ENCODE measurements around the gene NCOA1.
"Not testable (repeated sequence)": the region's sequence is repeated elsewhere in the genome, so short reads cannot be mapped to it uniquely, and the experiment has no call there.

Gene NCOA1

DNA sequence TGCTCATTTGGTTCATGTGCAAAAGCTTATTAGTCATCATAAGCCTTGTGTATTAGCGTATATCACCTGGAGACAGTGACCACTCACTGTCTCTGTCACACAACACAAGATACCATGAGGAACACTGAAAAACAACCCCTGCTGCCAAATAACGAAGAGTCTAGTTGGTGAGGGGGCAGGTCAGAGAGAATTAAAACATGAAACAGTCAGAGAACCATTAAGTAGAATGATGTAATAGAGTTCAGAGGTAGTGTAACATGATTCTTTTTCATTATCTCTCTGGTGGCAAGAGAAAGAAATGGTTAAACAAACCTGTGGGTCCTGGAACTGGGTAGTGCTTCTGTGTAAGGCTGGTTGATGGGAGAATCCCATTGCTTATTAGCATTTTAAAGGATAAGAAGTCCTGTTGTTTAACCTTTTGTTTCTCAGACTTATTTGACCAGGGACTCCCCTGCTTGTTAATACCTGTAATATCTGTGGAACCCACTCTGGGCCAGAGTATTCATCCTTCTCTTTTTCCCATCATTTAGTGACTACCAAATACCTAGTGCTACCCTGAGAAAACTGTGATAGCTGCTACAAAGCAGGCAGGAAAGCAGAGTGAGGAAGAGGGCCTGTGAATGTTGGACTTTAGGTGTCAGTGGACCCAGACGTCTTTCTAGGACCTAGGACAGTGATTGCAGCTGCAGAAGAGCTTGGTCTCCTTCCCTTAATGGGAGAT is 264.1 kb downstream of the NCOA1 start:
- DNase-seq = no peak

DNA sequence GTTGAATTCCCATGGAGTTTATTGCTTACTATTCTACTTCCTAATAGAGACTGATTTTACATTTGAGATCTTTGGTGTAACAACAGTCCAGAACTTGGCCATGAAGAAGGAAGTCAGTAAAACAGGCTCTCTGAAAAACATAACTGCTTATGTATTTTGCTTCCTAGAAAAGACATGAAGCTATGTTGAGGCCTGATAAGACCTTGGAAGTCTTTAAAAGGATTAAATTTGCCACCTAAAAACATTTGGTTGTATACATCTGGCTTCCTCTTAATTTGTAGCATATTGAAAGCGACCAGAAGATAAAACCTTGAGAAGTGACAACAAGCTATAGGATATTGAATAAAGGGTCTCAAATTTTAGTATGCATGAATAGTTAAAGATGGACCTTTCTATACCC is 265.7 kb downstream of the NCOA1 start:
- no peak for DNase-seq

DNA sequence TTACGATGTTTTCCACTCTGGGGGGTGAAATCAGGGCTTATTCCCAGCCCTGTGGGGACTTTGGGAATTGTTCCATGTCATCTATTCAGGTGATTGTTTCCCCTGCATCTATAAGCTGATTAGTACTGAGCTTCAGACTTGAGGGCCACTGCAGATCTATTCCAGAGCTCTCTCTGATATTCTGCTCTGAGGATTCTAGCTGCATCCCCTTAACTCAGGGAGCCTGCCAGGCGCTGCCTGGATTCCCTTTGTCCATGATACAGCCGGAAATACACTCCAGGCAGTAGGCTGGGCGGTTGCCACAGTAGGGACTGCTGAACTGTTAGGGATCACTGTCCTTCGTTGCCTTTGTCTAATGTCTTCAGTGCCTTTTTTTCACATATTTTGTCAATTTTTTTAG is 270.8 kb downstream of the NCOA1 start:
- DNase-seq = no peak

DNA sequence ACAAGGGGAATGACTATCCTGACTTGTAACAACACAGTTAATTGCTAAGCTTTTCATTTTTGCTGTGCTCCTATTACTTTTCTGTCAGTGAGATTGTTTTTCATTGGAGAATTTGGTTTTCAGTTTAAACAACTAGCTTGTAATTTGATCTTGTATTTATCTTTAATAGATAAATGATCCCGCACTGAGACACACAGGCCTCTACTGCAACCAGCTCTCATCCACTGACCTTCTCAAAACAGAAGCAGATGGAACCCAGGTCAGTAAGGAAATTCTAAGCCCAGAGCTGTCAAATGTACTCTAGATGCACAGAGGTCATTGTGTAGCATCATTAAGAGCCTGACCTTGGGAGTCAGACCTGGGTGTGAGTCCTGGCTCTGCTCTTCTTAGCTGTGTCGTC is 271.5 kb downstream of the NCOA1 start:
- no peak for DNase-seq

DNA sequence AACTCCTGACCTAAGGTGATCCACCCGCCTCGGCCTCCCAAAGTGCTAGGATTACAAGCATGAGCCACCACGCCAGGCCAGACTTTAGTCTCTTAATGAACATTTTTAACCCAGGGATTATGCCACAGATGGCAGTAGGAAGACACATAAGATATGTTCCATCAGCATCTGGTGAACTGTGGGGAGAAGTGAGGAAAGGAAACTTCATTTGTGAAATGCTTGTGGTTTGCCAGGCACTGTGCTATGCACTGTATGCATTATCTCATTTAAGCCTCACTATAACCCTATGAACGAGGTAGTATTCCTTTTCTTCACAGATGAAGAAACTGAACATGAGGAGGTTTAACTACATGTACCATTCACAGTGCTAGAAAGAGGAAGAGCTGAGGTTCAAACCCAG is 272.8 kb downstream of the NCOA1 start:
- no peak for DNase-seq

DNA sequence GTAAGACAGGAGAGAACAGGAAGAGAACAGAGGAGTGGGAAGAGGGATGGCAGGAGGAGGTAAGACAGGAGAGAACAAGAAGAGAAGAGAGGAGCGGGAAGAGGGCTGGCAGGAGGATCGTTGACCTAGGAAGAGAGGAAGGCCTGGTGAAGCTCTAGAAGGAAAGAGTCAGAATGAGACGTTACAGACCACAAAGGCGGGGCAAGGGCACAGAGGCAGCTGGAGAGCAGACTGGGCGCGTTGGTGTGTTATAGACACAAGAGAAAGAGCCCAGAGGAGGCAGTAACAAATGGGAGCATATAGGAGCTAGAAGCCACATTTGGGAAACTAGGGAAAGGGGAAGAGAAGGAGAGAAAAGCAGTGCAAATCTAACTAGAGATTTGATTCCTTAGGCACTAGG is 275.6 kb downstream of the NCOA1 start:
- DNase-seq = no peak

DNA sequence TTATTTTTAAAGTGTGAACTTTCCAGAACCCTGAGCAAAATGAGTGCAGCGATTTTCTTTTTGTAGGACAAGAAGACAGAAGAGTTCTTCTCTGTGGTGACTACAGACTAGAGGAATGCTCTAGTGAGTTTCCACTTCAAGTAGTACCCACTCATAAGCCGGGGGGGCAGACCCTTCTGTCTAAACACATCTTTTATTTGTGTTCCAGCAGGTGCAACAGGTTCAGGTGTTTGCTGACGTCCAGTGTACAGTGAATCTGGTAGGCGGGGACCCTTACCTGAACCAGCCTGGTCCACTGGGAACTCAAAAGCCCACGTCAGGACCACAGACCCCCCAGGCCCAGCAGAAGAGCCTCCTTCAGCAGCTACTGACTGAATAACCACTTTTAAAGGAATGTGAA is 277.0 kb downstream of the NCOA1 start:
- DNase-seq = no peak

DNA sequence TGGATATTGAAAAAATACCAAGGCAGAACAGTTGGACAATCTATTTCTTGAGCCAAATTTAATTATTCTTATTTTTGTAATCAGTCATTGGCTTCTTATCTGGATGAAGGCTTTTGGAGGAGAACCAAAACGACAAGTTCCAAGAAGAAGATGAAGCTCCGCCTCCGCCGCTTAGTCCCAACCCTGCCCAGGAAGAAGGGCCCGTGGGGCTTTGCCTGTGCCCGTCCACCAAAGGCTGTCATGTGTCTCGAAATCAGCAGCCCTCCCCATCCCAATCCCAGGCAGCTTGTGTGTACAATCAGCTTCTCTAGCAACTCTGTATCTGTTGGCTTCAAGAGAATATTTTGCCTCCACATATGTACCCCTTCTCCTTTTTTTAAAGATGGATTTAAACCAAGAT is 277.5 kb downstream of the NCOA1 start:
- DNase-seq = no peak

DNA sequence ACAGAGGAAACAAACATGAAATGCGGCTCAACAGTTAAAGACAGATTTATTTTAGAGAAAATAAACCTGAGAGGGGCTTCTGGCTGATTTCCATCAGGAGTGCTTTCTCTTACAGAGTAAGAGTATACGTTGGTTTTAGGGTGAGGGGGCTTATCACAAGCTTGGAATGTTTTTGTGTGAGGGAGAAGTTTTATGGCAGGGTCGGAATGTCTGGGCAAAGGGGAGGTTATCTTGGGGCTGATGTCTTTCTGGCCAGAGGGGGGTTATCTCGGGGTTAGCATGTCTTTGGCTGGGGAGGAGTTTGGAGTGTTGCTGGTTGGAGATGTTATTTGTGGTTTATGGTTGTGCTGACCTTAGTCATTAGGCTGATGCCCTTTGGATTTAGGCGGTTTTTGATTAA is 280.0 kb downstream of the NCOA1 start:
- no peak for DNase-seq

DNA sequence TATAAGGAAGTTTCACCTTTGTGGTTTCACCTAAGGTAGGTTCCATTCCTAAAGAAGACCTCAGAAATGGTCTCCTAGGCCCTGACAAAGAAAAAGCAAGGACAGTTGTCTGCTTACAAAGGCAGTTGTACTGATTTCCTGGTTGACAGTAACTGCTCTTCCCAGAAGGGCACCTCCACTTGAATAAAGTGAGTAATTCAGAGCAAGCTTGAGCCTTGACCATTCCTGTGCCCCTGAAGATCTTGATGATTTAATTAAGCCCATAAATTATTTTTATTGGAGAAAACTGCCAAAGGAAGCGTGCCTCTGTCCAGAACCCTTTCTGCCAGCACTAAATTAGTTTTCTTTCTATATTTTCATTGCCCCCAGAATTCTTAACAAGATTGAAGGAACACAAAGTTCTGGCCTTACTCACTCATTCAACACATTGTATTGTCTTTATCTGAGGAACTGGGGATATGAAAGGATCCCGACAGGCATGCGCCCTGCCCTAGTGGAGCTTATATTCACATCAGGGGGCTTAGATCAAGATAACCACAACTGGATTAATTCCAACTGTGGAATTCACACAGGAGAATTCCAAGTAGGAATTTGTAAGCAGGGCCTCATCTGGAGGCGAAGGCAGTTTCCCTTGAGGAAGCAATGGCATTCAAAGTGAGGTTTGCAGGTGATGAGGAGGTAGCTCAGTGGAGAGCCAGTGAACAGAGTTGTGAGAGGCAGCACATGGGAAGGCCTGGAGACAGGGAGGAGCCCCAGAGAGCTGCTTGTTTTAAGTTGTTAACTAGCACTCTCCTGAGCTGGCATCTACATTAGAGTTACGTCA is 280.9 kb downstream of the NCOA1 start:
- DNase-seq = no peak

DNA sequence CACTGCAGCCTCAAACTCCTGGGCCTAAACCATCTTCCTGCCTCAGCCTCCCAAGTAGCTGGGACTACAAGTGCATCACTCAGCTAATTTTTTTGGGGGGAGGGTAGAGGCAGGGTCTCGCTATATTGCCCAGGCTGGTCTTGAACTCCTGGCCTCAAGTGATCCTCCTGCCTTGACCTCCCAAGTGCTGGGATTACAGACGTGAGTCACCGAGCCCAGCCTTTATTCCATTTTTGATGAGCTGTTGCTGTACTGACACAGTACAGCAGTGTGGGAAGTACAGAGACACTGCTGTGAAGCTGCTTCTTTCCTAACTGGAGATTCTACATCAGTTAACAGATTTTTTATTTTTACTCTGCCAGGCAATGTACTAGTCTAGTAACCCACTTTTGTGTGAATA is 283.3 kb downstream of the NCOA1 start:
- no peak for DNase-seq

DNA sequence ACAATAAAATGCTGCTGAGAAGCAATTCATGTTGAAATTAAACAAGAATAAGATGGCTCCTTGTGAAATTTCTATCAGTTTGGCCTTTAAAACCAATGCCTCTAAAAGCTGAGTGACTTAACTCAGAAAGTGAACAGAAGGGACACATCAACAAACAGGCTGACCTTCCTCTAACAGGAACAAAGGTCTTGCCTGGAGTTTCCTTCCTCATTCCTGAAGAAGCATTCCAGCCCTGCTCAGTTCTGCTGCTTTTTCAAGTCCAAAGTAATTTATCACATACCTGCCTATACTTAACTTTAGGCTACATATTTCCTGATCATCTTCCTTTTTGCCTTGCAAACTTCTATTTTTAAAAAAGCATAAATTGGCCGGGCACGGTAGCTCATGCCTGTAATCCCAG is 288.1 kb downstream of the NCOA1 start:
- DNase-seq = no peak

DNA sequence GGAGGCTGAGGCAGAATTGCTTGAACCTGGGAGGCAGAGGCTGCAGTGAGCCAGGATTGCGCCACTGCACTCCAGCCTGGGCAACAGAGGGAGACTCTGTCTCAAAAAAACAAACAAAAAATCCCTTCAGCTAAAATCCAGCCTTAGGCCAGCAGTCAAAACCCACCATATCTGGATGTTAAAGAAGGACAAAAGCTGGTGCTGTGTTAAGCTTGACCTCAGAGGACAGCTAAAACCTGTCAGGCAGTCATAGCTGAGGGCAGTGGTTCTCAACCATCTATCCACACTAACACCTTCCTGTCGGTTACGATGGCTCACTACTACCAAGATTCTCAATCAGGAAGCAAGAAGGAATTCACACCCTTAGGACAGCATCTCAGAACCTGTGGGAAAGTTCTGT is 292.6 kb downstream of the NCOA1 start:
- no peak for DNase-seq

DNA sequence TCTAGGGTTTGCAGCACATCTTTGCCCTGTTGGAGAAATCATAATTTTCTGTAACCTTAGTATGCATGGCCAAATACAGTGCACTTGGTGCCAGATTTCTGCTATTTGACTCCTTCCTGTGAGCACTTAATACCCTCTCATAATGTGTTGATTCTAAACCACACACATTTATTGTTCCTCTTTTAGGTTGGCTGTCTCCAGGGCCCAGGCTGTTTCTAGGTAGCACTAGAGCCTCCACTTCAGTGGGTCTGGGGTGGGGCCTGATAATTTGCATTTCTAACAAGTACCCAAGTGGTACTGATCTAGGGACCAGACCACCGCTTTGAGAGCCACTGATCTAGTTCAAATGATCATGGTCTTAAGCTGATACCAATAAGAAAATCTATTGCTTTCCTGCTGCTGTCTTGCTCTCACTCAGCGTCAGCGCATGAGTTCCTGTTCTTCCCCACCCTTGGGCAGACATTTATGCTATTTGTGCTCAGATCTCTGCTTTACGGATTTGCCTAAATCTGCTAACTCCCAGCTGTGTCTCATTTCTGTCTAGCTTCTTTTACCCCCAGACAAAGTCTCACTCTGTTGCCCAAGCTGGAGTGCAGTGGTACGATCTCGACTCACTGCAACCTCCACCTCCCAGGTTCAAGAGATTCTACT is 294.7 kb downstream of the NCOA1 start:
- no peak for DNase-seq

DNA sequence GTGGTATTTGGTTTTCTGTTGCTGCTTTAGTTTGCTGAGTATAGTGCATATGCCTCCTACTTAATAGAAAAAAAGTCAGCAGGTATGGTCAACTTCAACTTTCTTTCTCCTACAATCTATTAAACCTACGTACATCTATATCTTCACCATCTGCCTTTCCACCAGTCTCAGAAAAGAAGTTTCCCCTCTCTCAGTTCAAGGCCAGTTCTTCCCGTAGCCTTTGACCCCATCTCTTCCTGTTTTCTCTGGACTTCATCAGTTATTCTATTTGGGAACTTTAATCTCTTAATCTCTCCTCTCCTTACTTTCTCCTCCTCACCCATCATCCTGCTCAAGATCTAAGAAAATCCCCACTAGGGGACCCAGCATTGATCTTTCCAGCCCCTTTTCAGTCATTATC is 296.5 kb downstream of the NCOA1 start:
- DNase-seq = no peak

DNA sequence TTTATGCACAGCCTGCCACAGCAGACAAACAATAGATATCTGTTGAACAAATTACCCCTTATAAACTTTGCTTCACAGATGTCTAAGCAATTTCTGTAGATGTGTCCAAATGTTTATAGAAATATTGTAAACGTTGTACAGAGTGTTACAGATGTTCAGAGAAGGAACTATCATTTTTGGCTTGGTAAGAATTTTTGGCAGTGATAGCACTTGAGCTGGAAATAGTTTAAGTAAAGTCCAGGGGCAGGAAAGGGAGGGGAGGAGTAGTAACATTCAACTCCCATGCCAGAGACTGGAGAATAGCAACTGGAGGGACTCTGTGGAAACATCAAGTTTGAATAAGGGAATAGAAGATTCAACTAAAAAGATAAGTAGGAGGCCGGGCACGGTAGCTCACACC is 297.8 kb downstream of the NCOA1 start:
- DNase-seq = no peak

DNA sequence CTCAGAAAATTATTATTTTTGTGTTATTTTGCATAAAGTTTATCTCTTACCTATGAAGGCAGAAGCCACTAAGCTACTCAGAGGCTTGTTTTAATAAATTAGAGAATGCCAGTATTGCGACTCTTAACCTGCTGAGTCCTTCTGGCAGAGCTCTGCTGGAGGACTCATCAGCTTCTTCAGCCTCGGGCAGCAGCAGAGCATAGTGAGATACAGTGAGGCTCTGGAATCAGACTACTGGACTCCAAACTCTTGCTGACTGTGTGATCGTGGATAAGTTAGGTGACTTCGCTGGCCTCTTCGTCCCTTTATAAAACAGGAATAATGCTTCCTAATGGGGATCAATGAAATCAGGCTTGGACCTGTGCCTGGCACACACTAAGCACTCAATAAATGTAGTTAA is 300.4 kb downstream of the NCOA1 start:
- DNase-seq = no peak

DNA sequence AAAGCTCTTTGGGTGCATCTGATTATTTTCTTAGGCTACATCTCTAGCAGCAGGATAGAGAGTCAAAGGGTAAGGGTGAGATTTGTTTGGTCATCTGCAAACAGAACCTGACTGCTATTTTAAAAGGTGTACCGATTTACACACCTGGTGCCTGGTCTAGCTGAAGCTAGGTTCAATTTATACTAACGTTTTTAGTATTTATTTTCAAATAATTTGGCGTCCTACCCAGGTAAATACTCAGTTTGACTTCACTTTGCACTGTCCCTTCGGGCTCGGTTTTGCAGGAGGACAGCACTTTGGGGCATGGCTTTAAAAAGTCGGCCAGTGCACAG is 301.5 kb downstream of the NCOA1 start:
- no peak for DNase-seq

DNA sequence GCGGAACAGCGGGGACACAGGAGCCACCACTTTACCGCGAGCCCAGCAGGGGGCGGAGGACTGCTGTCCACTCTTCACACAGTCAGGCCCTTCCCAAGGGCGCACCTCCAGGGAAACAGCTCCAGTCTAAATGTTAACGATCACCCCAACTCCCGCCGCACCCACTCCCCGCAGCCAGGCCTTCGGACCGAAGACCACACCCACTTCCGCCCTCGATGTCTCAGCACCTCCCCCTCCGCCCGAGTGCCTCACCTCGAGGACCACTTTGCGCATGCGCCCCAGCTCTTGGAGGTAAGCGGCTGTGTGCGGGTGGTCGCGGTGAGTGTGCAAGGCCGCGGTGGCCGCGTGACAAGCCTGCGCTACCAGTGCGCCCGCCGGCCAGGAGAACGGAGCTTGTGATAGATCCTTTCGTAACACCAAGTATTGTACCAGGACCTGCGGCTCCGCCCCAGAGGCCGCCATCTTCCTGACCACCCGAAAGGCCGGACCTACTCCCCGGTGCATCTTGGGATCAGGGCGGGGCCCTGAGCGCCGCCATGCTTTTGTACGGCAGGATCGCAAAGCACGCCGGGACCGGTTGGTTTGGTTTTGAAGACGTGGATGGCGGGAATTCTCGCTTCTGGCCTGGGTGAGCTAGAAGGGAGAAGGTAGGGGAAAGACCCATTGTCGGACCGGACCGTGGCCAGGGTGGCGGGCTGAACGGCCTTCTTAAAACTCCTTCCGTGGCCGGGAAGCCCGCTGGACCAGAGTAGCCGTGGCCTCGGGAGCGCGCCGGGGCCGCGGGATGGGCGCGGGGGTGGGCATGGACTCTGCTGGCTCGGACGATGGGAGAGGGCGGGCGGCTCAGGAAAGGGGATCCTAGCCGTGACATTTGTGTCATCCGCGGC is 302.1 kb downstream of the NCOA1 start, which contains the start of the genes CENPO and PTRHD1:
CENPO (plus strand) TSS at position 552 of the 887 bp plus-strand sequence. CDS start 495 bp downstream, outside the sequence.
PTRHD1 (minus strand) TSS at position 518 of the 887 bp plus-strand sequence; CDS start at position 504, 14 bp downstream.
- DNase-seq = peak; percentile 98

DNA sequence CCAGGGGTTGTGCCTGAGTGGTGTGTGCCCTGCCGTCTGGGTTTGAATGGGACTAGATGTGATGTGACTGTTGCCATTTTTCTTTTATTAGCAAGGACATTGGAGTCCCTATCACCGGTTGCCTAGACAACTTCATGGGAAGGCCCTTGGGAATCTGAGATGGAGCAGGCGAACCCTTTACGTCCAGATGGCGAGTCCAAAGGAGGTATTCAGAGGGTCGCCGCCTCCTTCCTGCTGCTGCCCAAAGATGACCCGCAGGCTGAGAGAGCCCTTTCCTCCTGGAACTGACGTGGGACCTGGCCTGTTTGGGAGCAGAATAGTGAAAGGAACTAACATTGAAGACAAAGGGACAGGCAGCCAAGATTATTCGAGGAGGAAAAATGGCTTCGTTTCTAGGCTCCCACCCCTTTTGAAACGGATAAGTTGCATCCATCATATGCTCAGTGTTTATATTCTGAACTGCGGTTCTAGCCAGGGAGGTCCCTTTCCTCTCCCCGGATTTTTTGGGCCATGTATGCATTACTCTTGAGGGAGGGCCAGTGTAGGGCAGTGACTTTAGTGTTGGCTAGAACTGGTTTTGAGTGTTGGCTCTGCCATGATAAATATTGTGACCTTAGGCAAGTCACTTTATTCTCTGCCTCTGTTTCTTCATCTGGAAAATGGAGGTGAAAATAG is 302.8 kb downstream of the NCOA1 start:
- peak; percentile 78 for DNase-seq

DNA sequence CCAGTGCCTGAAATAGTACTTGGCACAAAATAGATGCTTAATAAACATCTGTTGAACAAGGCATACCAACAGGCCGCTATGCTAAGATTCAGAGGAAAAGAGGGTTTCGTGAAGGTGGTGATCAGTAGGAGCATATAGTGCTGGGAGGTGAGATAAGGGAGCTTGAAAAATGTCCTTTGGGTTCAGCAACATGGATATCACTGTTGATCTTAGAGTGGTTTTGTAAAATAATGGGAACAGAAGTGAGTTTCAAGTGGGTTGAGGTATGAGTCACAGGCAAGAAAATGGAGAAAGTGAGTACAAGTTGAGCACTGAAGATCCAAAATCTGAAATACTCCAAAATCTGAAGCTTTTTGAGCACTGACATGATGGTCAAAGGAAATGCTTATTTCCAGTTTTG is 306.6 kb downstream of the NCOA1 start:
- no peak for DNase-seq

DNA sequence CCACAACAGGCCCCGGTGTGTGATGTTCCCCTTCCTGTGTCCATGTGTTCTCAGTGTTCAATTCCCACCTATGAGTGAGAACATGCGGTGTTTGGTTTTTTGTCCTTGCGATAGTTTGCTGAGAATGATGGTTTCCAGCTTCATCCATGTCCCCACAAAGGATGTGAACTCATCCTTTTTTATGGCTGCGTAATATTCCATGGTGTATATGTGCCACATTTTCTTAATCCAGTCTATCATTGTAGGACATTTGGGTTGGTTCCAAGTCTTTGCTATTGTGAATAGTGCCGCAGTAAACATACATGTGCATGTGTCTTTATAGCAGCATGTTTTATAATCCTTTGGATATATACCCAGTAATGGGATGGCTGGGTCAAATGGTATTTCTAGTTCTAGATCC is 309.4 kb downstream of the NCOA1 start:
- DNase-seq = not testable (repeated sequence)

Measured in eye (tissue), 1 donor.